ENCODE measurements around the gene THBS2.

THBS2 gene

GRCh38 chr6:169288591-169288990, 34.9 kb upstream of the THBS2 start:
- DNase-seq (ENCODE audit: extremely low read depth, low read depth): no peak
- H3K4me3 ChIP-seq (replicated peaks; ENCODE audit: low read depth, low read length): no peak overlapping the region
- no peak for TF ChIP-seq CTCF (IDR thresholded peaks at IDR 0.05; ENCODE audit: low read depth, low read length, missing control alignments)

- no peak for DNase-seq (ENCODE audit: extremely low read depth, low read depth)
- peak; percentile 17 for TF ChIP-seq CTCF (IDR thresholded peaks at IDR 0.05; ENCODE audit: low read depth, low read length, missing control alignments)
- no peak overlapping the region for H3K4me3 ChIP-seq (replicated peaks; ENCODE audit: low read depth, low read length)
These were observed 34.0 kb upstream of the THBS2 start for GRCh38 chr6:169287675-169288074.

- DNase-seq (ENCODE audit: extremely low read depth, low read depth): no peak
- no peak for TF ChIP-seq CTCF (IDR thresholded peaks at IDR 0.05; ENCODE audit: low read depth, low read length, missing control alignments)
These were observed 33.3 kb upstream of the THBS2 start for GRCh38 chr6:169286961-169287360.

GRCh38 chr6:169285165-169285564, 31.5 kb upstream of the THBS2 start:
- no peak for TF ChIP-seq CTCF (IDR thresholded peaks at IDR 0.05; ENCODE audit: low read depth, low read length, missing control alignments)
- no peak for DNase-seq (ENCODE audit: extremely low read depth, low read depth)

More at GRCh38 chr6:169286961-169287360, 33.3 kb upstream of the THBS2 start:
- H3K4me3 ChIP-seq (replicated peaks; ENCODE audit: low read depth, low read length): no peak overlapping the region

GRCh38 chr6:169283924-169284323, 30.3 kb upstream of the THBS2 start:
- no peak for DNase-seq (ENCODE audit: extremely low read depth, low read depth)
- TF ChIP-seq CTCF (IDR thresholded peaks at IDR 0.05; ENCODE audit: low read depth, low read length, missing control alignments): no peak
- H3K4me3 ChIP-seq (replicated peaks; ENCODE audit: low read depth, low read length): no peak overlapping the region

More at GRCh38 chr6:169285165-169285564, 31.5 kb upstream of the THBS2 start:
- no peak overlapping the region for H3K4me3 ChIP-seq (replicated peaks; ENCODE audit: low read depth, low read length)

- no peak for TF ChIP-seq CTCF (IDR thresholded peaks at IDR 0.05; ENCODE audit: low read depth, low read length, missing control alignments)
- no peak for DNase-seq (ENCODE audit: extremely low read depth, low read depth)
- no peak overlapping the region for H3K4me3 ChIP-seq (replicated peaks; ENCODE audit: low read depth, low read length)
These were observed 28.4 kb upstream of the THBS2 start for GRCh38 chr6:169282043-169282442.

GRCh38 chr6:169277619-169278018, 24.0 kb upstream of the THBS2 start:
- no peak for DNase-seq (ENCODE audit: extremely low read depth, low read depth)
- H3K4me3 ChIP-seq (replicated peaks; ENCODE audit: low read depth, low read length): no peak overlapping the region
- TF ChIP-seq CTCF (IDR thresholded peaks at IDR 0.05; ENCODE audit: low read depth, low read length, missing control alignments): no peak
